ENCODE measurements around the gene TMEM88.

The TMEM88 gene

DNA sequence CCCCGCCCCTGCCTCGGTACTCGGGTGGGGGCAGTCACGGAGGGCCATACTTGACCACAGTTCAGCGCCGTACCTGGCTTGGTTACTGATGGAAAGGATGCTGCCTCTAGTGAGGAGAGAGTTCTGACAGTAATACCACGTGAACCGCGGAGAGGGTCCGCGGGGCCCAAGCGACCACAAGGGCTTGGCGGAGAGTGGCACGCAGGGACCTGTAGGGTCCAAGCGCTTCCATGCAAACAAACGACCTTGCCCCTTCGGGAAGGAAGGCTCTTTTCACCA, 11.7 kb upstream of the TMEM88 start:
- Histone ChIP-seq H3K4me2 (ENCODE audit: low read depth, low read length, poor library complexity, severe bottlenecking) (peak overlapping the region; percentile 98), H3K4me1 (ENCODE audit: insufficient read depth, low read length, poor library complexity, severe bottlenecking) (peaks cover 33% of the 10 kb centered on the region), H3K9me3 (ENCODE audit: insufficient read depth, low read depth, low read length) (no peaks in the 10 kb centered on the region), H2AFZ (ENCODE audit: low read length) (peak overlapping the region; percentile 4; the same call in 1 of the 2 replicates), H3K36me3 (ENCODE audit: insufficient read depth, low read length) (peaks cover 22% of the 10 kb centered on the region; the same call in 1 of the 2 replicates), H4K20me1 (ENCODE audit: insufficient read depth, low read length, poor library complexity, severe bottlenecking) (peaks cover 76% of the 10 kb centered on the region), H3K9ac (ENCODE audit: low read depth, low read length, poor library complexity, severe bottlenecking) (peak overlapping the region; percentile 77), H3K9me2 (replicated peaks; ENCODE audit: low read depth, low read length) (no peaks in the 10 kb centered on the region), H3K79me2 (ENCODE audit: insufficient read depth, low read length) (peaks cover 69% of the 10 kb centered on the region; the same call in 1 of the 2 replicates), H3K4me3 (ENCODE audit: low read length, poor library complexity, severe bottlenecking) (peak overlapping the region; percentile 88), H3K27me3 (ENCODE audit: insufficient read depth, low read length, poor library complexity, severe bottlenecking) (no peaks in the 10 kb centered on the region), H3F3A (ENCODE audit: low read depth) (no peaks in the 10 kb centered on the region)
- TF ChIP-seq, protein P1, sequence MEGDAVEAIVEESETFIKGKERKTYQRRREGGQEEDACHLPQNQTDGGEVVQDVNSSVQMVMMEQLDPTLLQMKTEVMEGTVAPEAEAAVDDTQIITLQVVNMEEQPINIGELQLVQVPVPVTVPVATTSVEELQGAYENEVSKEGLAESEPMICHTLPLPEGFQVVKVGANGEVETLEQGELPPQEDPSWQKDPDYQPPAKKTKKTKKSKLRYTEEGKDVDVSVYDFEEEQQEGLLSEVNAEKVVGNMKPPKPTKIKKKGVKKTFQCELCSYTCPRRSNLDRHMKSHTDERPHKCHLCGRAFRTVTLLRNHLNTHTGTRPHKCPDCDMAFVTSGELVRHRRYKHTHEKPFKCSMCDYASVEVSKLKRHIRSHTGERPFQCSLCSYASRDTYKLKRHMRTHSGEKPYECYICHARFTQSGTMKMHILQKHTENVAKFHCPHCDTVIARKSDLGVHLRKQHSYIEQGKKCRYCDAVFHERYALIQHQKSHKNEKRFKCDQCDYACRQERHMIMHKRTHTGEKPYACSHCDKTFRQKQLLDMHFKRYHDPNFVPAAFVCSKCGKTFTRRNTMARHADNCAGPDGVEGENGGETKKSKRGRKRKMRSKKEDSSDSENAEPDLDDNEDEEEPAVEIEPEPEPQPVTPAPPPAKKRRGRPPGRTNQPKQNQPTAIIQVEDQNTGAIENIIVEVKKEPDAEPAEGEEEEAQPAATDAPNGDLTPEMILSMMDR (conservative IDR thresholded peaks at IDR 0.05; ENCODE audit: low read length) = no peak
- no peak for TF ChIP-seq EZH2phosphoT487 (IDR thresholded peaks at IDR 0.05; ENCODE audit: borderline replicate concordance)

DNA sequence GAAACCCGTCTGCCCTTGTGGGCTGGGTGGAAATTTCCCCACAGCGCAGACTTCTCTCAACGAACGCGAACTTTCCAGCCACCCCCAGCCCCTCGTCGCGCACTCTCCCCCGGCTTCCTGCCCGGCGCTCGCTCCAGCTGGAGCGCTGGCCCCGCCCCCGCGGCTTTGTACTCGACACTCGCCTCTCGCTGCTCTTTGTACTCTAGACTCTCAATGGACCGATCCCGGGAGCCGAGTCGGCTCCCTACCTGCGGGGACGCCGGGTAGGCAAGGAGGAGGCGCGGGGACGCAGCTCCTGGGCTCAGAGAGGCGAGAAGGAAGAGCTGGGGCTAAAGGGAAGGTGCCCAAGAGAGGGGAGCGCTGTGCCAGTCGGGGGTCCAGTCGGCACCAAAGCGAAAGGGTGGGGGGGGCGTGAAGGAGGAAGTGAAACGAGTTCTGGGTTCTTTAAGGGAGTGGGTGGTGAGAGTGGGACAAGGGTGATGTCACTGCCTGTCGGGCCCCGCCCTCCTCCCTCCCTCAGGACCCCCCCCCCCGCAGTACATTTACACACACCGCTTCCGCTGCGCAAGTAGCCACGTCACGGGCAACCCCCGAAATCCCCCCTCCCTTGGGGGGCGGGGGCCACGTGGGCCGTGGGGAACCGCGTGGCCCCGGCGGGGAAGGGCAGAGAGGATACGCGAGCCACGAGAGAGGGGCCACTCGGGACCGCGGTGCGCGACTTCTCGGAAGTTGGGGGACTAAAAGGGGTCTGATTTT, 11.2 kb upstream of the TMEM88 start:
- TF ChIP-seq, protein P1 (conservative IDR thresholded peaks at IDR 0.05; ENCODE audit: low read length) = no peak
- TF ChIP-seq EZH2phosphoT487 (IDR thresholded peaks at IDR 0.05; ENCODE audit: borderline replicate concordance) = no peak
- Histone ChIP-seq H3K4me1 (ENCODE audit: insufficient read depth, low read length, poor library complexity, severe bottlenecking) (peaks cover 31% of the 10 kb centered on the region), H3K4me3 (ENCODE audit: low read length, poor library complexity, severe bottlenecking) (peak overlapping the region; percentile 88), H3K9me3 (ENCODE audit: insufficient read depth, low read depth, low read length) (no peaks in the 10 kb centered on the region), H3K4me2 (ENCODE audit: low read depth, low read length, poor library complexity, severe bottlenecking) (peak overlapping the region; percentile 98), H4K20me1 (ENCODE audit: insufficient read depth, low read length, poor library complexity, severe bottlenecking) (peaks cover 73% of the 10 kb centered on the region), H3K9ac (ENCODE audit: low read depth, low read length, poor library complexity, severe bottlenecking) (peak overlapping the region; percentile 77), H3K27me3 (ENCODE audit: insufficient read depth, low read length, poor library complexity, severe bottlenecking) (no peaks in the 10 kb centered on the region), H3F3A (ENCODE audit: low read depth) (no peaks in the 10 kb centered on the region), H3K9me2 (replicated peaks; ENCODE audit: low read depth, low read length) (no peaks in the 10 kb centered on the region), H3K36me3 (ENCODE audit: insufficient read depth, low read length) (peaks cover 24% of the 10 kb centered on the region; the same call in 1 of the 2 replicates), H3K79me2 (ENCODE audit: insufficient read depth, low read length) (peaks cover 65% of the 10 kb centered on the region; the same call in 1 of the 2 replicates), H2AFZ (ENCODE audit: low read length) (no peak overlapping the region; the same call in 1 of the 2 replicates)

DNA sequence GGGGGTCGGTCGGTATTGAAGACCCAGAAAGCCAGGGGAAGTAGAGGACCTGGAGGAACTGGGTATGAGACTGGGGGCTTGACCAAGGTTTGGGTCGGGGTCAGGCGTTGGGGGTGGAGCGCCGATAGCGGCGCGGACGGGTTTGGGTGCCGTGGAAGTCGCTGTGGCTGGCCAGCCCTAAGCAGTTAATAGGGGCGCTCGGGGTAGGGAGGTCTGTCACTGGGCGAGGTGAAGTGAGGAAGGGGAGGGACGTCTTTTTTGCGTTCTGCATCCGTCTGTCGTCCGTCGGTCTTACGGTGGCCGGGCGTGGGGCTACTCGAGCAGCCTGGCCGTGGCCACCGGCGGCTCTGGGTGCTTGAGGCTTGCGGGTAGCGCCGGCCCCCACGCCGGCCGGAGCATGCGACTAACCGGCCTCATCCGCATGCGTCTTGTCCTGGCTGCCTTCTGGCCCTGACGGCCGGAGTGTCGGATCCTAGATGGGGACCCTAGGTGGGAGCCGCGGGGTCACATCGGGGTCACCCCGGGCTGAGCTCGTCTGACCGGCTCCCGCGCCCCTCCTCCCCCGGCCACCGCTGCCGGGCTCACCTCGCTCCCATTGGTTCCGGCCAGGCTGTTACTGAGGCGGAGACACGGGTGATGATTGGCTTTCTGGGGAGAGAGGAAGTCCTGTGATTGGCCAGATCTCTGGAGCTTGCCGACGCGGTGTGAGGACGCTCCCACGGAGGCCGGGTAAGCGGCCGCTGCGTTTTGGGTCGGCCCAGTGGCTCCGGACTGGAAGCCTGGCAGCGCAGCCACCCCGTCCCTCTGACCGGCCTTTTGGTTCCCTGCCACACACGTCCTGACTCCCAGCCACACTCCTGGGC, 10.3 kb upstream of the TMEM88 start:
- Histone ChIP-seq H3K79me2 (ENCODE audit: insufficient read depth, low read length) (peaks cover 57% of the 10 kb centered on the region; the same call in 1 of the 2 replicates), H3K9me2 (replicated peaks; ENCODE audit: low read depth, low read length) (no peaks in the 10 kb centered on the region), H2AFZ (ENCODE audit: low read length) (no peak overlapping the region), H3K27me3 (ENCODE audit: insufficient read depth, low read length, poor library complexity, severe bottlenecking) (no peaks in the 10 kb centered on the region), H3K4me1 (ENCODE audit: insufficient read depth, low read length, poor library complexity, severe bottlenecking) (peaks cover 23% of the 10 kb centered on the region), H3F3A (ENCODE audit: low read depth) (no peaks in the 10 kb centered on the region), H4K20me1 (ENCODE audit: insufficient read depth, low read length, poor library complexity, severe bottlenecking) (peaks cover 66% of the 10 kb centered on the region), H3K9ac (ENCODE audit: low read depth, low read length, poor library complexity, severe bottlenecking) (peak overlapping the region; percentile 77), H3K9me3 (ENCODE audit: insufficient read depth, low read depth, low read length) (no peaks in the 10 kb centered on the region), H3K36me3 (ENCODE audit: insufficient read depth, low read length) (peaks cover 32% of the 10 kb centered on the region; the same call in 1 of the 2 replicates), H3K4me3 (ENCODE audit: low read length, poor library complexity, severe bottlenecking) (peak overlapping the region; percentile 88), H3K4me2 (ENCODE audit: low read depth, low read length, poor library complexity, severe bottlenecking) (peak overlapping the region; percentile 98)
- TF ChIP-seq EZH2phosphoT487 (IDR thresholded peaks at IDR 0.05; ENCODE audit: borderline replicate concordance) = no peak
- TF ChIP-seq, protein P1 (conservative IDR thresholded peaks at IDR 0.05; ENCODE audit: low read length) = no peak

Data from Loucy (cell line).